HuH-7 (cell line): ENCODE measurements around the gene CST3.
A peak's percentile ranks its signal among the peaks of the same experiment; 100 is the strongest.
"Not testable (repeated sequence)": the region's sequence is repeated elsewhere in the genome, so short reads cannot be mapped to it uniquely, and the experiment has no call there.

Source experiments
- DNase-seq: peaks from one replicate; pipeline ENCODE4 v3.0.0; 2011; ENCODE audit warnings: low spot score

CST3 gene

DNA sequence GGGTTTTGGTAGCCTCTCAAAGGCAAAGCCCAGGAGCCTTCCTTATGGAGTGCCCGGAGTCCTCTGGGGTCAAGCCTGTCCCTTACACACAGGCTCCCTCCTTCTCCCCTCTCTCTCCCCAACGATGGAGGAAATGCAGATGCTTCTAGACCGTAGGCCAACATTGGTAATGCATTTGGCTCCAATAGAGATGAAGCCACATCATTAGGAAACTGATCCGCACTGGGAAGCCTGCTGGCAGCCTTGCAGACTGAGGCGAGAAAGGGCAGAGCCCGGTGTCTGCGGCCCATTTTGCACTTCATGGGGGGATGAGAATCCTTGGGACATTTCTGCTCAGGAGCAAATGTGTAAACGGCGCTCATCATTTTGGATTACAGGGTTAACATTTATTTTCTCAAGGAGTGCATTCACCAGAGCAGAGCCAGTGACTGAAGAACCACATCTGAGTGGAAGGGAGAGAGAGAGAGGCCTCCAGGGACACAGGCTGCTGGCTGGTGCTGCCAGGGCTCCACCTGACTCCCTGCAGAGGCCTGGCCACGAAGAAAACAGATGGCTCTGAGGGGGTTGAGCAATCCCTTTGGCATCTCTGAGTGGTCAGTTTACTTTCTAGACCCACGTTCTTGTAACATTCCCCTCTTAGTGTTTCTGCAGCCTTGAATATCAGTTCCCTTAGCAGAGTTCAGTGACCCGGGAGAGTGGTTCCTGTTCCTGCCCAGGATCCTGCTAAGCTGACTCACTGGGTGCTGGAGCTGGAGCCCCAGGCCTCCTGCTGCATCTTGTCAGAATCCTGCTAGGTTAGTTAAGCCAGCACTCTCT lies 4.4 kb upstream of the CST3 start:
- DNase-seq = no peak

- DNase-seq = no peak
Measured at GRCh38 chr20:23640671-23641667, 3.2 kb upstream of the CST3 start.

DNA sequence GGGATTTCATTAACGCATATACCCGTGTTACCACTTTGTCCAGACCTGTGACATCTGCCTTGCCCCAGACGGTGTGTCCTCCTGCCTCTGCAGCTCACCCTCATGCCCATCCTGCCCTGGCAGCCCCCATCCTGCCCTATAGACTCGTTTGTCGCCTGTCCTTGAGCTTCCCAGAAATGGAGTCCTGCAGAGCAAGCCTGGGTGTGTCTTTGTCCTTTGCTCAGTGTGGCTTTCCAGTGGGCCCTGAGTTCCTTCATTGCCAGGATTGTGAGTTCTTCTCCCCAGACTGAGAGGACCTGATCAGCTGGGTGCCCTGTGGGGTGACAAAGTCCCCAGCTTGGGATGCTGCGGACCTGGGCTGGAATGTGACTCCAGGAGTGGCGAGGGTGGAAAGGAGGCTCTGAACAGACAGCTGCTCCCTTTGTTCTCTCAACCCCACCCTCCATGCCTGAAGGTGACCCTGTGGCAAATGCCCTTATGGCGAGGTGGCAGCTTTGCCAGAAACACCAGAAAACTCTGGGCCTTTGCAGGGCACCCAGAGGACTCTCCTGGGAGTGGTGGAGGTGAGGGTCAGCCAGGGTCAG lies 2.4 kb upstream of the CST3 start:
- no peak for DNase-seq

GRCh38 chr20:23639490-23639958 lies 1.8 kb upstream of the CST3 start:
- no peak for DNase-seq

GRCh38 chr20:23638309-23638708 lies 554 bp upstream of the CST3 start:
- DNase-seq = no peak

GRCh38 chr20:23636908-23637281 lies 860 bp downstream of the CST3 start:
- no peak for DNase-seq

- no peak for DNase-seq
Measured at GRCh38 chr20:23636182-23636907, 1.4 kb downstream of the CST3 start.

- not testable (repeated sequence) for DNase-seq
Measured at GRCh38 chr20:23635768-23636090, 2.0 kb downstream of the CST3 start.

GRCh38 chr20:23634985-23635767 lies 2.6 kb downstream of the CST3 start:
- no peak for DNase-seq

- DNase-seq = no peak
Measured at GRCh38 chr20:23634044-23634801, 3.5 kb downstream of the CST3 start.

DNA sequence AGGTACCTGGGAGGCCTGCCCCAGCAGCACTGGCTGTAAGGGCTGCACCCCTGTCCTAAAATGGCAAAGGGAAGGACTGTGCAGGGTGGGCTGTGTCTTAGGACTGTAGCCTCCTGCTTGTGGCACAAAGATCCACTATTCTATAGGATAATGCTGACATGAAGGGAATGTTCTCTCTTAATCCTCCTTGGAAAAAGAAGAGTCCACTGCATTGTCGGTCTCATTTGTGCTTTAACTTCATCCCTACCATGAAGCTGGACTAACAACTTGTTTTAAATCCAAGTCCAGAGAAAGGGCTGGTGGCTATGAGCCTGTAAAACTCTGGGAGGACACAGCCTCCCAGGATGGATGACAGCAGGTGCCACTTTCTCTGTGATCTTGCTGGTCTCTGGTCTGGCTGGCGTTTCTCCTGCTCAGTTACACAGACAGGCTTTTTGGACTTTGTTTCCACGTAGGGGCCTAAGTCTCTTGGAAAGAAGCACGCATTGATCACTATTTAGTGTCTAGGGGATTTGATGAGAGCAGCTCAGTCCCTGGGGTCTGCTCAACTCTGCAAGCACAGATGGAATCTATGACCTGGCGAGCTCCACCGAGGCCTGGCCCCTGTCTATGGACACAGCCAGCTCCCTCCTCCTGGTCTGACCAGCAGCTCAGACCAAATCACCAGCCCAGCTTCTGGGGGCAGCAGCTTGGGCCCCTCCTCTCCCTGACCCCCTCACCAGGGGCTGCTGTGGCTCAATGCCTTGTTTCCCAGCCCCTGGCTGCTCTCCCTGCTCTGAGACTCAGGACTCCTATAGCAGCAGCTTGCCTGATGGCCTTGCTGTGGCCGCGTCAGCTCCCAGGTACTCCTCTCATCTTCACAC lies 4.8 kb downstream of the CST3 start:
- DNase-seq = no peak

GRCh38 chr20:23631981-23632710 lies 5.6 kb downstream of the CST3 start:
- no peak for DNase-seq

DNA sequence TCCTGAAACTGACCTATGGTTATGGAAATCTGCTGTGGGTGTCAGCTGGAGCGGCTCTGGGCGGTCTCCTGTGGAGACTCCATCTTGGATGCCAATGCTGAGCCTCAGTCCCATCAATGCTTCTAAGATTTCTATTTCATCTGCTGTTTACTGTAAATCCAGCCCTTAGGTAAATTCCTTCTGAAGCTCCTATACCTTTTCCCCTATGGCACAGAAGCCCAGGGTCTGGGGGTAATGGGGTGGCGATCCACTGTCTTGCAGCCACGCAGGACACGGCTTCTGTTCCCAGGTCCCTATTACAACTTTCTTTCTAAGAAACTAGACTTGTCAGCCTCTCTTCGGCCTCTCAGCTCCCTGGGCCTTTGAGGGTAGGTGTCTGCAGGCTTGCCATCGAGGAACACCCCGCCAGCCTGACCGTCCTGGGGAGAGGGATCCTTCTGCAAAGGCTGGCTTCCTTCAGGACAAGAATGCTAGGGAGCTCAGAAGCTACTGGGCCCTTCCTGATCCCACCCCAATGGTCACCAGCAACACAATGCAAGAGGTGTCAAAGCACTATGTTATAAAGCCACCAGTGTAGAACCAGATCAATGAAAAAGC lies 6.4 kb downstream of the CST3 start:
- no peak for DNase-seq

GRCh38 chr20:23630392-23630849 lies 7.3 kb downstream of the CST3 start:
- no peak for DNase-seq

DNA sequence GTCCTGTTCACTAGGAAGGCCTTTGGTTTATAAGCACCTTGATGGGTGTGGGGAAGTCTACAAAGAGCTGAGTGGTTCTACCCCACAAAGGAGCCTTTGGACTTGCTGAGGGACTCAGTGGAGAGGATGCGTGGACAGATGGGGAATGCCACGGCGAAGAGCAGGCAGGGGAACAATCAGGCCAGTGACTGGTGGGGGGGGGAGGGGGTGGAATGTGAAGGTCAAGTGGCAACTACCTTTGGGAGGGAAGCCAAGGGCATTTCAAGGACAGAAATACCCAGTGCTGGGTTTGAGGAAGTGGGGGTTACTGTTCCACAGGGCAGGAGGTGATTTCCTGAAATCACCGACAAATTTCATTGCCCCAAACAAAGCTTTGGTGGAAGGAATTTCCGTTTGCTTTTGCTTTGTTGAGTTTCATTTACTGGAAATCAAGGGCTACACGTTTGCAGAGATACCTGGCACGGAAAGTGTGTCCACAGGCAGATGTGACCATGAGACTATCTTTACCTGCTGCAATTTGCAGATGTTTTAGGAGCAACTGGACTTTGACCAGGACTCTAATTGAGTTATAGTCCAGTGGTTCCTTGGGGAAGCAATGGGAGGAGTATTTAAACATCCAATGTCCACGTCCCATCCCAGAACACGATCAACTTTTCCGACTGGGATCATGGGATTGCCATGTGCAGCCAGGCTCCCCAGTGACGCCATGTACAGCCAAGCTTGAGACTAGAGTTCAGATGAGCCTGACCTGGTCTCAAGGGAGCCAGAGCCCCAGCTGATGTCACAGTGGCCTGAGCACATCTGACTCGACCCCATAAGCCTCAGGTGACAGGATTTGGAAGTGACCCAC lies 8.0 kb downstream of the CST3 start:
- DNase-seq = no peak

DNA sequence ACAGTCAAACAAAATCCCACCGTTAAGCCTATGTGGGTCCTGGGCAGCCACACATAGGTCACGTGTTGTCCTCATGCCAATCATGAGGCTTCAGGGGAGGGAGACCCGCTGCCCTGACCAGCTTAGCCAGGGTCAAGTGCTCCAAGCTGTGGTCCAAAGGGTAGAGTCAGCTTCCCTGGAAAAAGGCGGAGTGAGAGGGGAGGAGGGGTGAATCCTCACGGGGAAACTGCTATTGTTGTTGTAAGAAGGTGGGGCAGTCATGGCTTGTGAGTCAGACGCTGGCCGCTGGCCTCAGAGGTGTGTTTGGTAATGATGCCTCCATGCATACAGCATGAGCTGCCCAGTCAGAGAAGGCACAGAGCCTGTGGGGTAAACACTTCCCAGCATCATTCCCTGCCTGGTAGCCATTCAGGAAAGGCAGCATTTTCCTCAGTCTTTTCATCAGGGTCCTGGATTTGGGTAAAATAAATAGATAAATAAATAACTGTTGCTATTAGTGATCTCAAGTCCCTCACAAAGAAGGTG lies 8.7 kb downstream of the CST3 start:
- DNase-seq = peak; percentile 48

GRCh38 chr20:23628402-23629016 lies 9.2 kb downstream of the CST3 start:
- no peak for DNase-seq
